ENCODE data around the gene TBC1D22A.

The TBC1D22A gene

GRCh38 chr22:46998331-46998730, 235.9 kb downstream of the TBC1D22A start:
- no peaks in the 10 kb centered on the region for H3K27me3 Mint-ChIP-seq
- H3K4me3 Mint-ChIP-seq, result no peak overlapping the region
- no peak overlapping the region for H3K27ac Mint-ChIP-seq
- H3K9me3 Mint-ChIP-seq, result no peaks in the 10 kb centered on the region
- peaks cover 17% of the 10 kb centered on the region for H3K4me1 Mint-ChIP-seq
- no peak for DNase-seq
- peaks cover 17% of the 10 kb centered on the region for H3K36me3 Mint-ChIP-seq (ENCODE audit: low read depth)
- ATAC-seq, result no peak

DNA sequence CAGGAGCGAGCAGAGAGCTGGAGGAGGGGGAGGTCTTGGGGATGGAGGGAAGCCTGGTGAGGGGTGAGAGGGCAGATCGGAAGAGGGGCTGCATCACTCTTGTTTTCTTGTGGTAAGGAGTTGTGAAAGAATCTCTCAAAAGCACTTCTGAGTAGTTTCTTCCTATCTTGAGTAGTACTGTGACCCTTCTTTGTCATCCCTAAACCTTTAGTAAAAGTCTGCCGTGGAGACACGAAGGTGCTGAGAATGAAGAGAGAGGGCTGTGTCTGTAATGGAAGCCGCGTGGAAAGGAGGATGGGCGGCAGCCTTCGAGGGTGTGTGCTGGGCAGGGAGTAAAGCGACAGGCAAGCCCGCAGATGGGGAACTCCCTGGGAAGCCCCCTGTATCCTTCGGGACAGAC, 237.8 kb downstream of the TBC1D22A start:
- ATAC-seq, result peak; percentile 35

DNA sequence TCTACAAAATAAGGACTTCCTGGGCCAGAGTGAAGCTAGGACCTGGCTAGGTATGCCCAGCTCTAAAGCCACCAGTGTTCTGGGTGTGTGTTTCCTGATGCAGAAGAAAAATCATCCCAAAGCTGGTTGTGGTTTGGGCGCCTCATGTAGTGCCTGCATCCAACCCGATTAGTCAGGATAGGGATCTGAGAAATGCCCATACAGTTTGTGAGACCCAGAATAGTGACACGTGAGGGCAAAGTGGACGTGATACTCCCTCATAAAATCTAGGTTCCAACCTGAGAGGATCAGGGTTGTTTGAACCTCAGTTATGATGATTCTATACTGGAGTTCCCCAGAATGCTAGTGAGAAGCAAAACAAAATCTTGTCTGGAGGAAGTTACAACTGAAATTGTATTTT, 238.4 kb downstream of the TBC1D22A start:
- Mint-ChIP-seq H3K4me3 (no peak overlapping the region), H3K36me3 (ENCODE audit: low read depth) (peaks cover 17% of the 10 kb centered on the region), H3K9me3 (no peaks in the 10 kb centered on the region), H3K27me3 (no peaks in the 10 kb centered on the region), H3K27ac (peak overlapping the region; percentile 55), H3K4me1 (peaks cover 17% of the 10 kb centered on the region)
- no peak for DNase-seq
- ATAC-seq, result no peak

More for the DNA sequence above, 237.8 kb downstream of the TBC1D22A start:
- H3K9me3 Mint-ChIP-seq, result no peaks in the 10 kb centered on the region
- H3K27ac Mint-ChIP-seq, result peak overlapping the region; percentile 79
- no peak for DNase-seq
- peaks cover 17% of the 10 kb centered on the region for H3K36me3 Mint-ChIP-seq (ENCODE audit: low read depth)
- peaks cover 17% of the 10 kb centered on the region for H3K4me1 Mint-ChIP-seq
- H3K4me3 Mint-ChIP-seq, result peak overlapping the region; percentile 5
- H3K27me3 Mint-ChIP-seq, result no peaks in the 10 kb centered on the region

DNA sequence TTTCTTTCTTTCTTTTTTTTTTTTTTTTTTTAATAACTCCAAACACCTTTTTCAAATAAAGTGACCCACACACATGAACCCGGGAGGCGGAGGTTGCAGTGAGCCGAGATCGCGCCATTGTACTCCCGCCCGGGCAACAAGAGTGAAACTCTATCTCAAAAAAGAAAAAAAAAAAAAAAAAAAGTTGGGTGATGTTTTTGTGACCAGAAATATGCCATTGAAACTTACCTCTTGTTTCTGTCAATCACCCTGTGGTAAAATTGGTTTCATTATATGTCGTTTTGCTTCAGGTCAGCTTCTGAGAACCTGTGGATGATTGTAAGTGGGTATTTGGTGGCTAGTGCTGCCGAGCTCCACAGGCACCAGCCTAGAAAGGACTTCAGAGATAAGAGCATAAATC, 238.8 kb downstream of the TBC1D22A start:
- DNase-seq (no peak), ATAC-seq (no peak)
- H3K9me3 Mint-ChIP-seq, result no peaks in the 10 kb centered on the region
- no peak overlapping the region for H3K27ac Mint-ChIP-seq
- H3K27me3 Mint-ChIP-seq, result no peaks in the 10 kb centered on the region
- H3K4me1 Mint-ChIP-seq, result peaks cover 17% of the 10 kb centered on the region
- H3K36me3 Mint-ChIP-seq (ENCODE audit: low read depth), result peaks cover 17% of the 10 kb centered on the region
- H3K4me3 Mint-ChIP-seq, result no peak overlapping the region

DNA sequence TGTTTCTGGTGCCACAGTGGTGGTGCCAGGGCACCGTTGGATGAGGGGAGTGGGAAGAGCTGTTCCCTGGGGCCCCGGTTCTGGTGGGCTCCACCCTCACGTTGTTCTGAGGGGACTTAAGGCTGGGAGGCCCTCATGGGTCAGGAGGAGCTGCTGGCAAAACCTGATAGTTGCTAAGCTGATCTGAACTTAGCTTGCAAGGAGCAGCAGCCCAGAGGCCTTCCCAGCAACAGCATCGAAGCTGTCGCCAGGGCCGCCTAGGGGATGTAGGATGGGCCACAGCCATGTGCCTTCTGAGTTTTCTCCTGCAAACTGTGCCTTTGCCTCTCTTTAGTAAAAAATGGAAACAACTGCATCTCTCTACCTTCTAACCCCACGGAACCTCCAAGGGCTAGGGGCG, 240.2 kb downstream of the TBC1D22A start:
- ATAC-seq (no peak), DNase-seq (no peak)
- Mint-ChIP-seq H3K36me3 (ENCODE audit: low read depth) (peaks cover 17% of the 10 kb centered on the region), H3K9me3 (no peaks in the 10 kb centered on the region), H3K4me1 (peaks cover 17% of the 10 kb centered on the region), H3K4me3 (no peak overlapping the region), H3K27me3 (no peaks in the 10 kb centered on the region), H3K27ac (no peak overlapping the region)

- H3K27me3 Mint-ChIP-seq, result no peaks in the 10 kb centered on the region
- DNase-seq, result no peak
- no peak for ATAC-seq
- H3K4me3 Mint-ChIP-seq, result no peak overlapping the region
- H3K9me3 Mint-ChIP-seq, result no peaks in the 10 kb centered on the region
- H3K27ac Mint-ChIP-seq, result no peak overlapping the region
- peaks cover 3% of the 10 kb centered on the region for H3K4me1 Mint-ChIP-seq
- H3K36me3 Mint-ChIP-seq (ENCODE audit: low read depth), result peaks cover 4% of the 10 kb centered on the region
Observed at GRCh38 chr22:47005506-47006408, 243.3 kb downstream of the TBC1D22A start.

- H3K36me3 Mint-ChIP-seq (ENCODE audit: low read depth), result peaks cover 4% of the 10 kb centered on the region
- no peaks in the 10 kb centered on the region for H3K9me3 Mint-ChIP-seq
- H3K4me3 Mint-ChIP-seq, result no peak overlapping the region
- no peaks in the 10 kb centered on the region for H3K4me1 Mint-ChIP-seq
- ATAC-seq (no peak), DNase-seq (no peak)
- no peaks in the 10 kb centered on the region for H3K27me3 Mint-ChIP-seq
- H3K27ac Mint-ChIP-seq, result no peak overlapping the region
Observed at GRCh38 chr22:47006433-47006832, 244.0 kb downstream of the TBC1D22A start.

GRCh38 chr22:47006869-47007268, 244.4 kb downstream of the TBC1D22A start:
- Mint-ChIP-seq H3K36me3 (ENCODE audit: low read depth) (peaks cover 4% of the 10 kb centered on the region), H3K27me3 (no peaks in the 10 kb centered on the region), H3K9me3 (no peaks in the 10 kb centered on the region), H3K27ac (no peak overlapping the region), H3K4me3 (no peak overlapping the region), H3K4me1 (no peaks in the 10 kb centered on the region)
- ATAC-seq (no peak), DNase-seq (no peak)

DNA sequence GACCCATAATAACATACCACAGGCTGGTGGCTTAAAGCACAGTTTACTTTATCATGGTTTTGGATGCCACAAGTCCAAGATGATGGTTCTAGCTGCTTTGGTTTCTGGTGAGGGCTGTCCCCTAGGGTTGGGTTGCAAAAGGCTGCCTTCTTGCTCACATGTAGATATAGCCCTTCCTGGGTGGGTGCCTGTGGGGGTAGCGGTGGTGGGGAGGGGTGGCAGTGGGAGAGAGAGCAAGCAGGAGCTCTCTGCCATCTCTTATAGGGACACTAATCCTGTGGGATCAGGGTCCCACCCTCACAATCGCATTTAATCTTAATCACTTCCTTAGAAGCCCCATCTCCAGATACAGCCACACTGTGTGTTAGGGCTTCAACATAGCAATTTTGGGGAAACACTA, 245.0 kb downstream of the TBC1D22A start:
- no peaks in the 10 kb centered on the region for H3K4me1 Mint-ChIP-seq
- H3K4me3 Mint-ChIP-seq, result no peak overlapping the region
- peaks cover 4% of the 10 kb centered on the region for H3K36me3 Mint-ChIP-seq (ENCODE audit: low read depth)
- no peaks in the 10 kb centered on the region for H3K9me3 Mint-ChIP-seq
- DNase-seq, result no peak
- no peak overlapping the region for H3K27ac Mint-ChIP-seq
- no peak for ATAC-seq
- H3K27me3 Mint-ChIP-seq, result no peaks in the 10 kb centered on the region

DNA sequence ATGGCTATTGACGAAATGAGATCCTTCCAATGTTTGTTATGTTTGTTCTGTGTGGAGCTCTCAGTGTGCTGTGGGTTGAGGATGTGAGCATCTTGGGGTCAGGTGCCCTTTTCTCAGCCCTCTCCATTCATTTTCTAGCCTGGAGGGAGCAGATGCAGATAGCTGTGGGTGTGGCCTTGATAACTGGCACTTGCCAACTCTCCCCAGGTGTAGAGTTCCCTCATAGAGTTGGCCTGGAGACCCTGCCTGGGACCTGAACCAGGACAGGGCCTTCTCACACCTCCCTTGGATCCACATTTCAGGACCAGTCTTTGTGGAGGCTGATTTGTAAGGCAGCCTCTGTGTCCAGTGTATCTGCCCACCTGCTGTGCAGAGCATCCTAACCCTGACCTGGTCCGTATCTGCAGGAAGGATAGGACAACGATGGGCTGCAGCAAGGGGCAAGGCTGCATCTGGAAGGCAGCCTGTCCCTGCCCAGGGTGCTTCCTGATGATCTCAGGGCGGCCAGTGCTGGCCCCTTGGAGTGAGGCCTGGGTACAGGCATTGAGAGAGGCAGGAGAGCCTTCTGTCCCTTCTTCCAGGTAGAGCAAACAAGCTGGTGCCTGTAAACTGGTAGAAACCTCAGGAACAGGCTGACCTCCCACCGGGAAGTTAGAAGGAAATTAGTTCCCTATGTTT, 245.9 kb downstream of the TBC1D22A start:
- H3K36me3 Mint-ChIP-seq (ENCODE audit: low read depth), result peaks cover 4% of the 10 kb centered on the region
- no peaks in the 10 kb centered on the region for H3K27me3 Mint-ChIP-seq
- H3K4me1 Mint-ChIP-seq, result peaks cover 2% of the 10 kb centered on the region
- H3K9me3 Mint-ChIP-seq, result no peaks in the 10 kb centered on the region
- no peak overlapping the region for H3K4me3 Mint-ChIP-seq
- DNase-seq (no peak), ATAC-seq (no peak)
- H3K27ac Mint-ChIP-seq, result no peak overlapping the region

DNA sequence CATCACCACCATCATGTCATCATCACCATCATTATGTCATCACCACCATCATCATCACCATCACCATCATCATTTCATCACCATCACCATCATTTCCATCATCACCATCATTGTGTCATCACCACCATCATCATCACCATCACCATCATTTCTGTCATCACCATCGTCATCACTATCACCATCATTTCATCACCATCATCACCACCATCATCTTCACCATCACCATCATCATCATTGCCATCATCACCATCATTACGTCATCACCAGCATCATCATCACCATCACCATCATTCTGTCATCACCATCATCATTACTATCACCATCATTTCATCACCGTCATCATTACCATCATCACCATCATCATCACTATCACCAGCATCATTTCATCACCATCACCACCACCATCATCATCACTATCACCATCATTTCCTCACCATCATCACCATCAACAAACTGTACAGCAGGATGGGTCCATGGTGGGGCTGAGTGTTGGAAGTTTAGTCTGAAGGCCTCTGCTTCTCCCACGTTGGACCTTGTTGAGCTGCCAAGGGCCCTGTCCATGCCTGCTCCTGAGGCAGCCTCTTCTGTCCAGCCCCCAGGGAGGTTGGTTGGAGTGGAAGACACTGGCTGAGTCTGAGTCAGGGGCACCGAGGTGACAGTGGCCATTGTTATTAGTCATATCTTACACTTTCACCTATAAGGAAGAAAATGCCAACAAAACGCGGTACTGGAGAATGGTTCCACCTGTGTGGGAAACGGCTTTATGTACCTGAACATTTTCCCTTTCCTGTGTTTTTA, 247.1 kb downstream of the TBC1D22A start:
- no peaks in the 10 kb centered on the region for H3K9me3 Mint-ChIP-seq
- no peak overlapping the region for H3K4me3 Mint-ChIP-seq
- H3K27ac Mint-ChIP-seq, result no peak overlapping the region
- no peaks in the 10 kb centered on the region for H3K27me3 Mint-ChIP-seq
- DNase-seq (no peak), ATAC-seq (no peak)
- peaks cover 2% of the 10 kb centered on the region for H3K4me1 Mint-ChIP-seq
- peaks cover 4% of the 10 kb centered on the region for H3K36me3 Mint-ChIP-seq (ENCODE audit: low read depth)

- H3K9me3 Mint-ChIP-seq, result no peaks in the 10 kb centered on the region
- H3K27me3 Mint-ChIP-seq, result no peaks in the 10 kb centered on the region
- H3K27ac Mint-ChIP-seq, result no peak overlapping the region
- H3K4me3 Mint-ChIP-seq, result no peak overlapping the region
- H3K4me1 Mint-ChIP-seq, result peaks cover 2% of the 10 kb centered on the region
- no peak for ATAC-seq
- peaks cover 4% of the 10 kb centered on the region for H3K36me3 Mint-ChIP-seq (ENCODE audit: low read depth)
- no peak for DNase-seq
Observed at GRCh38 chr22:47010211-47010610, 247.8 kb downstream of the TBC1D22A start.

GRCh38 chr22:47011131-47011858, 248.8 kb downstream of the TBC1D22A start:
- no peak overlapping the region for H3K4me3 Mint-ChIP-seq
- H3K27ac Mint-ChIP-seq, result no peak overlapping the region
- ATAC-seq, result no peak
- DNase-seq, result no peak
- no peaks in the 10 kb centered on the region for H3K27me3 Mint-ChIP-seq
- H3K4me1 Mint-ChIP-seq, result peaks cover 2% of the 10 kb centered on the region
- H3K9me3 Mint-ChIP-seq, result no peaks in the 10 kb centered on the region
- peaks cover 4% of the 10 kb centered on the region for H3K36me3 Mint-ChIP-seq (ENCODE audit: low read depth)

DNA sequence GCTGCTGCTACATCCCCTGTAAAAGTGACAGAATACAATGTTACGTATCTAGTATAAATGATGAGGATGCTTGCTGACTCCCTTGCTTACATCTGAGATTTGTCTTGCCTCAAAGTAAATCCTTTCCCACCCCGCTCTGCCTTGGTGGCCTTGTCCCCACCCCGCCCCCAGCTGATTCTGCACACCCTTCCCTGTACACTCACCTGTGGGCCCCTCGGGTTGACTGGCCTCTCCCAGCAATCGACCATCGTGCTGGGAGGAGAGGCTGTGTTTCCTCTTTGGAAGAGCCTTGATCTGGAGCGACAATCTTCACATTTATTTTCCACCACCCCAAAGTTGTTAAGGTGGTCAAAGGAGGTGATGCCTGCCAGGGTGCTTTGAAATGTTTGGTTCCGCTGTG, 249.4 kb downstream of the TBC1D22A start:
- H3K27ac Mint-ChIP-seq, result no peak overlapping the region
- H3K36me3 Mint-ChIP-seq (ENCODE audit: low read depth), result peaks cover 4% of the 10 kb centered on the region
- DNase-seq (no peak), ATAC-seq (no peak)
- no peaks in the 10 kb centered on the region for H3K9me3 Mint-ChIP-seq
- no peak overlapping the region for H3K4me3 Mint-ChIP-seq
- peaks cover 2% of the 10 kb centered on the region for H3K4me1 Mint-ChIP-seq
- no peaks in the 10 kb centered on the region for H3K27me3 Mint-ChIP-seq
